GM12872 (cell line): ENCODE data around the gene CDCP2.

Source experiments
- CTCF ChIP-seq: IDR thresholded peaks from 3 replicates; pipeline ENCODE4 v1.5.1; 2011; ENCODE audit warnings: low read depth, mild to moderate bottlenecking, low read length, moderate library complexity; ENCODE audit not compliant: insufficient read depth

The CDCP2 gene

GRCh38 chr1:54111624-54112023, 41.2 kb downstream of the CDCP2 start:
- TF ChIP-seq CTCF = no peak

- TF ChIP-seq CTCF = no peak
Measured at GRCh38 chr1:54110996-54111395, 41.8 kb downstream of the CDCP2 start.

DNA sequence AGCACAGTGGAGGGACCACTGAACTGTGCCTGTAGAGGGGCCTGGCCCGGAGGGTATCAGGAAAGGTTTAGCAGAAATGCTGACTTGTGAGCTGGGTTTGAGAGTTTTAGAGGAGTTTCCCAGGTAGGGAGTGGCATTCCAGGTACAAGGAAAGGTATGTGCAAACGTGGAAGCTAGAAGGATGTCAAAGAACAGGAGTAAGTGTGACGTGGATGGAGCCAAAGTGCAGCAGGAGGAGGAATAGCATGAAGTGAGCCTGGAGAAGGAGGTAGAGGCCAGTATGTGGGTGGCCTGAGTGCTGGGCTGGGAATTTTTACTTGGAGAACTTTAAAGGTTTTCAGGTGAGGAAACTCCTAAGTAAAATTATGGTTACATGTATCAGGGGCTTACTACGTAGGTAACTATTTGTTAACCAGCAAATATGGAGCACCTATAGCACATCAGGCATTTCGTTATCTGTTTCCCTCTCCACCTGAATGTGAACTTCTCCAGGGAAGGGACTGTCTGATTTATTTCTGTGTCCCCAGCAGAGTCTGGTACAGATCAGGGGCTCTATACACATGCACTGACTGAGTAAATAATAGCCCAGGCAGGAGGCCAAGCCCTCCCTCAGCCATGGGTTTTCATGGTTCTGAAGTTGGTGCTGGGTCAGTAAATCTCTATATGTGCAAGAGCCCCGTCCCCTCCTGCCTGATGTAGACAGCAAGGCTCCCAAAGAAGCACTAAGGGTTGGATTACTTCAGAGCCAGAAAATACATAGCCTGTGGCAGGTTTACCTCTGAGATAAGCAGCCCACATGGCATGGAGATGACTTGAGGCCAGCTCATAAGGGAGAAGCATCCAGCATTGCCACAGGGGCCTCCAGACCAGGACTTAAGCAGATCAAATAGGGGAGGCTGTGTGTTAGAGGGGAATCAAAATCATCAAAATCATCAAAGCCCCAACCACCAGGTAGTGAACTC, 43.4 kb downstream of the CDCP2 start:
- TF ChIP-seq CTCF = no peak

DNA sequence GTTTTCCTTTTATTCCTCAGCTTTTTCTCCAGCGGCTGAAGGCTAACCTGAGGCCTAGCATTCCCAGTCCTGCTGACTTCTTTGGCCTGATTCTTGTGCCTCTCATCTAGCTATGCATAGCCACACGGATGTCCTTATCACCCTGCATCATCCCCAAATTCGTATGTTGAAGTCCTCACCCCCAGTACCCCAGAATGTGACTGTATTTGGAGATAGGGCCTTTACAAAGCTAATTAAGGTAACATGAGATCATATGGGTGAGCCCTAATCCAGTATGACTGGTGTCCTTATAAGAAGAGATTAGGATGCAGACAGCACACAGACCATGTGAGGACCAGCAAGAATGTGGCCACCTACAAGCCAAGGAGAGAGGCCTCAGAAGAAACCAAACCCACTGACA, 44.6 kb downstream of the CDCP2 start:
- TF ChIP-seq CTCF = no peak

DNA sequence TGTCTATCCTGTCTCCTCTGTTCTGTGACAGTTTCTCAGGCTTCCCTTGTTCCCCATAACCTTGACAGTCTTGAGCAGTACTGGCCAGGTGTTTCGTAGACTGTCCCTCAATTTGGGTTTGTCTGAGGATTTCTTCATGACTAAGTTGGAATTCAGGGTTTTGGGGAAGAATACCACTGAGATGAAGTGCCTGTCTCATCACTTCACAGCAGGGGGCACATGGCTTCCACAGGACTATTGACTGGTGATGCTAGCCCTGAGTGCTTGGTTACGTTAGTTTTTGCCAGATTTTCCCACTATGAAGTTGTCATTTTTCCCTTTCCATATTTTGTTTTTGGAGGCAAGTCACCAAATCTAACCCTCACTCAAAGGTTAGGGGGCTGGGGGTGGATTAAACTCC, 45.7 kb downstream of the CDCP2 start:
- TF ChIP-seq CTCF = no peak

DNA sequence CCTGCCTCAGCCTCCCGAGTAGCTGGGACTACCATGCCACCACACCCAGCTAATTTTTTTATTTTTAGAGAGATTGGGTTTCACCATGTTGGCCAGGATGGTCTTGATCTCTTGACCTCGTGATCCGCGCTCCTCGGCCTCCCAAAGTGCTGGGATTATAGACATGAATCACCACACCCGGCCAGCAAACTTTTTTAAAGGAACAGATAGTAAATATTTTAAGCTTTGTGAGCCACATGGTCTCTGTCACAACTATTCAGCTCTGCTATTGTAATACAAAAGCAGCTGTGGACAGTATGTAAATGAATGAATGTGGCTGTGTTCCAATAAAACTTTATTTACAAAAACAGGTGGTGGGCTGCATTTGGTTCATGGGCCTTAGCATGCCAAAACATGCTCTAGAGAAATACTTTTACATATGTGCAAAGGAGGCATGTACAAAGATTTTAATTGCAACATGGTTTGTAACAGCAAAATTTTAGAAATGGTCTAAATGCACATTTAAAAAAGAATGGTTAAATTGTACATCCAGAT, 47.0 kb downstream of the CDCP2 start:
- no peak for TF ChIP-seq CTCF

- TF ChIP-seq CTCF = no peak
Measured at GRCh38 chr1:54105080-54105479, 47.7 kb downstream of the CDCP2 start.
